Middle frontal gyrus (tissue), 1 donor: Measurements from ENCODE around the gene INHBB.

Experiments used
- DNase-seq: peaks from one replicate; pipeline ENCODE4 v3.0.0-alpha.2; 2015; ENCODE audit warnings: low spot score; ENCODE audit errors: extremely low spot score

The INHBB gene

DNA sequence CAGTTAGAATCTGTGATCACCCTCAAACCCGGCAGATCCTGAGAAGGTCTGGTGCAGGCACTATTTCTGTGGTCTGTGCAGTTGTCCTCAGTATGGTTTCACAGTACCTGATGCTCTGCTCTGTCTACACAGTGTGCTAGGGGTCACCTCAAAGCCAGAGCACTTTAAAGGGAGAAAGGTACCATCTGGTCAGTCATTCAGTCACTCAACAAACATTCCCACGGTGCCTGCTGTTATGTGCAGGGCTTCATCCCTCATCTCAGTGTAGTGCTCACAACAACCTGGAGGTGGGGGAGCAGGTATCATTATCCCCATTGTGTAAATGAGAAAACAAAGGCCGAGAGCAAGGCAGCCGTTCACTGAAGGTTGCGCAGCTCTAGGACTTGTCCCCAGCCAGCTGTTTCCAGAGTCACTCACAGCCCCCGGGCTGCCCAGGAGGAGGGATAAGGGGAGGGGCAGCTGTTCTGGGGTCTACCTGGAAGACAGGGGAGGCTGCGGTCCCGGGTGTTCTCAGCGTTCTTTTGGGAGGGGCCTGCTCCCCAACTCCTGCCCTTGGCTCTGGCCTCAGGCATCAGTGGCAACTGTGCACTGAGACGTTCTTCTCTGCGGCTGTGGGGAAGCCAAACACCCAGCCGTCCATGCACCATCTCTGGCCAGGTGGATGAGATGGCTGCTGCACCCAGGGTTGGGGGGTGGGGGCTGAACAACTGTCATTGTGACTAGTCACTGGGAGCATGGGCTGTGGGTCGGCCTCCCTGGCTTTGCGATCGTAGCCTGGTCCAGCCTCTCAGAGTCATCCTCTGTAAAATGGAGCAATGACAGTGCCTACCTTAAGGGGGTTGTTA, 9.2 kb downstream of the INHBB start:
- DNase-seq: no peak

DNA sequence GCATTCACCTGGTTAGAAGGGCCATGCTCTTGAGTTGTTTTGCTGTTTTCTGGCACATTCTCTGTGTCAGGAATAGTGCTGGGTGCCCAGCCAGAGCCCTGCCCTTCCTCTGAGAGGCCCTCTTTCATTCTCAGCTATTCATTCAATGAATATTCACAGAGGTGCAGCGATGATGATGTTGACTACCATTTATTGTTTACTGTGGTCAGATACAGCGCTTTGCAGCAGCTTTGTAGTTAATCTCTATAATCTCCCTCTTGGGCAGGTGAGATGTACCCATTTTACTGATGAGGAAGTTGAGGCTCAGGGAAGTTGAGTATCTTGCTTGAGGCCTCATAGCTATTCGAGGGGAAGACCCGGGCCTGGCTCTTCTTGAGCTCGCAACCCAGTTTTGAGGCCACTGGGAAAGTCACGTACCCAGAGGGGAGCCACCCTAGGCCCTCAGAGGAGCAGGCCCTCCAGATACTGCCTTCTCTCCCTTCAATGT, 9.9 kb downstream of the INHBB start:
- DNase-seq: no peak

DNA sequence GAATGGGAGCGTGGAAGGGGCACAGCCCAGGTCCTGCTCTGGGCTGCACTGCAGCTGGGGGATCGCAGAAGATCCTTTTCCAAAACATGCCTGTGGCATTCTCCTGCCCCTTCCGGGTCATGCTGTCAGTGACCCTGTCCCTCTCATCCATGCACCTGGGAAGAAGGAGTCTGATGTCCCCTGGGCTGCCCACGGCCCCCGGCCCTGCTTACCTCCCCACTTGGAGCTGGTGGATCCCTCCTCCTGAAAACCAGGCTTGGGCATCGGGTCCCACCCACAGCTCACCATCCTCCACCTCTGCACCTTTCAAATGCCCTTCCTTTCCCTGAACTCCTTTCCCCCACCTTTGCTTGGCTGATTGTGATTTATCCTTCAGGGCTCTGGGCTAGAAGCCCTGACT, 11.8 kb downstream of the INHBB start:
- DNase-seq: no peak

DNA sequence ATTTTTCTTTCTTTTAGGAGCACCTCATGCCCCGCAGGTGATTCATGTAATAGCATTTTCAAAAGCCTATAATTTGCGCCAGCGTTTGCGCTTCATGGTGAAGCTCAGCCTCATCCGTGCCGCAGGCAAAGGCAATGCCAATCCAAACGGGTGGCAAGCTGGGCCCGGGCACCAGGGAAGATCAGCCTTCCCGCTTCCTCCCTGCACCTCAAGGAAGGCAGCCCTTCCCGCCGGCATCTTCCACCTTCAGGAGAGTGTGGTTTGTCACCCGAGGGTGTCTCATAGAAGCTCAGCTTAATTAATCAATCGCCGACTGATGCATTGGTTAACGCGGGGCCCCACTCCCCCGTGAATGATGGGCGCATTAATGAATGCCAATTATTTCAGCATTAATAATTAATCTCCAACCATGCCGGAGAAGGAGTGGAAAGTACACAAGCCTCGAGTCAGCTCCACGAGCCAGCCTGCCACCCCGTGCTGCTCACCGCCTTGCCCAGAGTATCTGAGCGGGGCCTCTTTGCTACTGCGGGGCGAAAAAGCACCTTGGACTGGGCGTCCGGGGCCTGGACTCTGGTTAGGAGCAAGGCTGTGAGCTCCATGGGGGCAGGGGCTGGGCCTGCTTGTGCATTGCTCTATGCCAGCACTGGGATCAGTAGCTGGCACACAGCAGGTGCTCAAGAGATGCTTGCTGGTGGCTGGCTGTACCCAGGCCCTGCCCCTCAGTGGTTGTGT, 13.0 kb downstream of the INHBB start:
- DNase-seq: no peak

DNA sequence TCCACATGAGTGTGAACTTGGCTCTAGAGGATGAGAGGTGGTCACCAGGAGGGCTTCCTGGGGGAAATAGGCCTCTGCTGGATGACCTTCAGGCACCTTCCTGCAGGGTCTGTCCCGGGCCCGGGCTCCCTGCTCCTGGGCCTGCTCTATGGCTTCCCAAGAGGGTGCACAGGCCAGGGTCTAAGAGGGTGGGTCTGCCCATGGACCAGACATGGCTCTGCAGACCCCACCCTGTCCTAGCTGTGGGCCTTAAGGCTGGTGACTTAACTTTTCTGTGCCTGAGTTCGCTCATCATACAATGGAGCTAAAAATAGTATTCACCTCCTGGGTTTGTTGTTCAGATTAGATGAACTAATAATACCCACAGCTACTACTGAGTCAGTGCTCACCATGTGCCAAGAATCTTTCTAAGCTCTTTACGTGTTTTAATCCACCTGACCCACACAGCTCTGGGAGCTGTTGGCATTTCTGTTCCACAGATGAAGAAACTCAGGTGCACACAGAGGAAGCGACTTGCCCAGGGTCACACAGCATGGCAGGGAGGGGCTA, 14.4 kb downstream of the INHBB start:
- no peak for DNase-seq

DNA sequence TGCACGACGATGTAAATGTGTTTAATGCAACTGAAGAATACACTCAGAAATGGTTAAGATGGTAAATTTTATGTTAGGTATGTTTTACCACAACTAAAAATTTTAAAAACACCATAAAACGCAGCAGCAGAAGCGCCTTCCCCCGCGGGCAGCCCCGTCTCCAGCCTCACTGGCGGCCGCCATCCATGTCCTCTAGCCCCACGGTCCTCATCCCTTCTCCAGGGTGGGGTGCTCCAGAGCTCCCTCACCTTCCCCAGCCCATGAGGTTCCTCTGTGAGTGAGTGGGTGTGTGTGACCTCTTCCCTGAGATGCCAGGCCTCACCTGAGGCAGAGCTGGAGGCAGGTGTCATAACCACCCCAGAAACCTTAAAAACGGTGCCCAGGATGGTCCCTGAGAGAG, 17.0 kb downstream of the INHBB start:
- no peak for DNase-seq

DNA sequence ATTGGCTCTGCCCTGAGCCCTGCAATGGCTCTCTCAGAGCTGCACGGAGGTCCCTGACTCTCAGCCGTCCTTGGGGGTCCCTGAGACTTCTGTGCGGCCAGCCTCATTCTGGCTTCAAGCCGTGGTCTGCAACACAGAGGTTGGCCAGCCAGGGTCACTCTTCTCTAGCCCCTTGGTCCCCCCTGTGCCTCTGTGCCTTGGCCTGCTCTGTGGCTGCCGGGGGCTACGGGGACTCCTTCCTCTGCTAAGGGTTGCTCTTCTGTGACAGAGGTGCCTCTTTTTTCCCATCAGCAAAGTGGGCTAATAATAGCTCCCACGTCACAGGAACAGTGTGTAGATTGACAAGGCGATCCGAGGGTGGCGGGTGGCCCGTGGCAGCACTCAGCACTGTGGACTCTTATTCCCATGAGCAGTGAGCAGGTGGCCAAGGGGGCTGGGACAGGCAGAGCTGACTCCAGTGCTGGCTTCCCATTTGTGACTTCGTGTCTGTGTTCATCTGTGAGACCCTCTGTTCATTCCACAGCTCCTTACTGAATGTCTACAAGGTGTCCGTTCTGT, 19.4 kb downstream of the INHBB start:
- no peak for DNase-seq

DNA sequence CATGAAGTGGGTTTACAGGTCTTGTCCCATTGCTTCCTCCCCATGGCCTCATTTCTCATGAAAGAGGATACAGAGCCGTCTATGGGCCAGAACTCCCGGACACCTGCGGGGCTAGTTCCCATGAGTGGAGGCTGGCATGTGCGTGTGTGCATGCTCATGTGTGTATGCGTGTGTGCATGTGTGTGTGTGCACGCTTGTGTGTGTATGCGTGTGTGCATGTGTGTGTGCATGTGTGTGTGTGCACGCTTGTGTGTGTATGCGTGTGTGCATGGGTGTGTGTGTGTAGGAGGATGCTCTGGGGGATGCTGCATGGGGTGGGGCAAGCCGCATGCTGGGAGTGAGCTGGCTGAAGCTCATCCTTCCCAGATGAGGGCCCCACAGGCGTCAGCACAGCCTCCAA, 20.8 kb downstream of the INHBB start:
- DNase-seq: no peak

DNA sequence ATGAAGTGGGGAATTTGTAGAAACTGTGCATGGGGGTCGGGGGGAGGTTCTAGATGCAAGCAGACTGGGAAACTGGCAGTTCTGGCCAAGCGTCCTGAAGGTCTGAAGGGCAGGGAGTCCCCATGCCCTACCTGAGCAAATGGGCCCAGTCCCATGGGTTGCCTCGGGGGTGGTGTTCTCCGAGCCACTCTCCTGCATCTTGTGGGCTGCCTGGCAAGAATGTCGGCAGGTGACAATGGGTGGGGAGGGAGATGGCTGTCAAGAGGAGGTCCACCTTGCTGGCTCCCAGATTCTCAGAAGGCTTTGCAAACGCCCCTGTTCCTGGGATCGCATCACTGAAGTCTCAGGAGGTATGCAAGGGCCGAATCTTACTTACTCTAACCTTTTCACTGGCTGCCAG, 21.3 kb downstream of the INHBB start:
- no peak for DNase-seq

DNA sequence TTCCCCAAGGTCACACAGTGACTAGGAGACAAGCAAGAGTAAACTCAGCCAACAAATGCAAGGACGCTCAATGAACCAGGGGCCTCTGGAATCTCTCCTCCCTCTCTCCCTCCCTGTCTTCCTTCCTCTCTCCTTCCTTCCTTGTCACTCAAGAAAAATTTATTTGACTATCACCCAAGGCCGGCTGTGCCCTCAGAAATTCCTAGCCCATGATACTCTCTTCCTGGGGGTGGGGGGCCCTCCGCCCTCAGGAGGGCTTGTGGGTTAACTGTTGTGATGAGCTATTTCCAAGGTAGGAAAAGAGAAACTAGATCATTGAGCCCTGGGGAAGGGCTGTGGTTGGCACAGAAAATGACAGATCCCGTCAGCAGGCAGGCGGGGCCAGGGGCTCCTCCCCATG, 21.7 kb downstream of the INHBB start:
- no peak for DNase-seq

DNA sequence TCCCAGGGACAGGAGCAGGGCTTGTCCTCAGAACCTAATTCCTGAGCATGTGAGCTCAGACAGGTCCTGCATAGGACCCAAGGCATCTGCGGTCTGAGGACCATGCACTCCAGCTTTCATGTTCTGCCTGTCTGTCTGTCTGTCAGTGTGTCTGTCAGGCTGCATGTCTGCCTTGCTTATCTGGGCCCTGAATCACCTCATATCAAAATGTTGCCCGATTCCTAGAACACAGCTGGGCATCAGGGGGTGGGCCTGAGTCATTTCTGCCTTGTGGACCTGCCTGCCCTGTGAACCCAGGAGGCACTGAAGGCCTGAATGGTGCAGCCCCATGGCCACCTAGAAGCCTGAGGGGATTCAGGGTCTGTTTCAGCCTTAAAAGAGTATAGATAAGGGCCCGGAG, 22.1 kb downstream of the INHBB start:
- no peak for DNase-seq

DNA sequence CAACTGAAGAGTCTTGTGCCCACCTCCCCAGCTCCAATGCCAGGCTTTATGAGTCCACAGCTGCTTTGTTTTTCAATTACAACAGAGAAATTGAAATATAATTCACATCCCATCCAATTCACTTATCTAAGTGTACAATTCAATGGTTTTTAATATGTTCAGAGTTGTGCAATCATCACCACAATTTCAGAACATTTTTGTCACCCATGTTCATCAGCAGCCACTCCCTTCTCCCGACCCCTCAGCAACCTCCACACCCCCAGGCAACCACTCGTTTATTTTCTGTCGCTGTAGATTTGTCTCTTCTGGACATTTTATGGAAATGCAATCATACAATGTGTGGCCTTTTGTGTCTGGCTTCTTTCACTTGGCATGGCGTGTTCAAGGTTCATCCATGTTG, 23.3 kb downstream of the INHBB start:
- no peak for DNase-seq

DNA sequence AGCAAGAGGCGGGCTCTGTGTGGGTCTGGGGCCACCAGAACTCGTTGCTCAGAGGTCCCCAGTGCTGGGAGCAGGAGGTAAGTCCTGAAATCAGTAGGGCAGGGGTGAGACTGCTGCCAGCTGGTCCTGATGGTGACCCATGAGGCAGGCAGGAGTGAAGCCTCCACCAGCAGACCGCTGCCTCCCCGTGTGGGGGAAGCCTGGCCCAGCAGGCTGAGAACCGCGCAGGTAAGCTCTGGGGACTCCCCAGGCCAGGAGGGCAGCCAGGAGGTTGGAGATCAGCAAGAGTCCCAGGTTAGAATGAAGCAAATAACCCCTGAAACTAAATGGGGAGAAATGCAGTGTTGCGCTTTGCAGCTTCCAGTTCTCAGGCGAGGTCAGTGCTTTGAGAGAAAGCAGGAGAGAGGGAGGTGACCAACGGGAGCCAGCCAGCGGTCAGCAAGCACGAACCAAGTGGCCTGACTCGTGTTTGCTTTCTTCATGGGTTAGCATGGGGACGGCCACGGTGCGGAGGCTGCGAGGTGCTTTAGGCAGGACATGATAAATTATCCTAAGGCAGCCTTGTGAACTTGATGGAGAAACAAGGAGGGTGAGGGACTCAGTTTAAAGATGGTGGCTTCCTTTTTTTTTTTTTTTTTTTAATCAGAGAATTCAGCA, 26.2 kb downstream of the INHBB start:
- no peak for DNase-seq

DNA sequence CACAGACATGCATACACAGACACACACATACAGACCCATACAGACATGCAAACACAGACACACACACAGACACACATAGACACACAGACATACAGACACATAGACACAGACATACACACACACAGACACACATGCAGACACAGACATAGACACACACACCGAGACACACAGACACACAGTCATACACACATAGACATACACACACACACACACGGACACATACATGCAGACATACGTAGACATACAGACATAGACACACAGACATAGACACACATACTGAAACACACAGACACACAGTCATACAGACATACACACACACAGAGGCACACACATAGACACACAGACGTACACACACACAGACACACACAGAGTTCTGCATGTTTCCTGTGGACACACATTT, 26.9 kb downstream of the INHBB start:
- DNase-seq: no peak

DNA sequence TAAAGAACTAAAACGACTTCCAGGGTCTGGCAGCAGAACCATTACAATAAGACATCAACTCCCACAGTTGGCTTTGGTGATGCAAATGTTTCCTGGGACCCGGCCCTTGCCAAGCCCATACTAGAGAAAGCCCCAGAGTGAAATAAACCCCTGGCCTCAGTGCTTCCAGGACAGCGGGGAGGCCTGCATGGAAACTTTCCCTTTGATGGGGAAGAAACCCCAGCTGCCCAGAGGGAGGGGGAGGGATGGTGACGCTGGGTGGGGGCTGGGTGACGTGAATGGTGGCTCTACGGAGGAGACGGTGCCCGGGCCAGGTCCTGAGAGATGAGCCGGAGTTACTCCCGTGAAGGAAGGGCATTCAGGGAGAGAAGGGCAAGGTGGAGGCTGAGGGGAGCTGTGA, 27.5 kb downstream of the INHBB start:
- no peak for DNase-seq

DNA sequence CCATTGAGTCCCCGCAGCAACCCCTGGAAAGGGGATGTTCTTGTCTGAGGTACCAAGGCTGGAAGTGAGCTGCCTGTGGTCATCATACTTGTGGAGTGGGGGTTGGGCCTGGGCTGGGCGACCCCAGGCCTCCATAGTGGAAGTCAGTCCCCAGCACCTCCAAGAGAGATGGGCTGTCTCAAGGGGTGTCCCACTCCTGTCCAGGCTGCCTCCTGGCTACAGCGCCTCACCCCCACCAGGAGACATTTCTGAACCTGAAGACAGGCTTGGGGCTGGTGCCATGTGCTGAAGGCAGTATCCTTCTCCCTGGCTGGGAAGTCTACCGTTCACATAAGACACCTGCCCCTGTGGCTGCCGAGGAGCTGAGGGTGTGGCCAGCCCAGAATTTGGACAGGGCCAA, 28.9 kb downstream of the INHBB start:
- no peak for DNase-seq

DNA sequence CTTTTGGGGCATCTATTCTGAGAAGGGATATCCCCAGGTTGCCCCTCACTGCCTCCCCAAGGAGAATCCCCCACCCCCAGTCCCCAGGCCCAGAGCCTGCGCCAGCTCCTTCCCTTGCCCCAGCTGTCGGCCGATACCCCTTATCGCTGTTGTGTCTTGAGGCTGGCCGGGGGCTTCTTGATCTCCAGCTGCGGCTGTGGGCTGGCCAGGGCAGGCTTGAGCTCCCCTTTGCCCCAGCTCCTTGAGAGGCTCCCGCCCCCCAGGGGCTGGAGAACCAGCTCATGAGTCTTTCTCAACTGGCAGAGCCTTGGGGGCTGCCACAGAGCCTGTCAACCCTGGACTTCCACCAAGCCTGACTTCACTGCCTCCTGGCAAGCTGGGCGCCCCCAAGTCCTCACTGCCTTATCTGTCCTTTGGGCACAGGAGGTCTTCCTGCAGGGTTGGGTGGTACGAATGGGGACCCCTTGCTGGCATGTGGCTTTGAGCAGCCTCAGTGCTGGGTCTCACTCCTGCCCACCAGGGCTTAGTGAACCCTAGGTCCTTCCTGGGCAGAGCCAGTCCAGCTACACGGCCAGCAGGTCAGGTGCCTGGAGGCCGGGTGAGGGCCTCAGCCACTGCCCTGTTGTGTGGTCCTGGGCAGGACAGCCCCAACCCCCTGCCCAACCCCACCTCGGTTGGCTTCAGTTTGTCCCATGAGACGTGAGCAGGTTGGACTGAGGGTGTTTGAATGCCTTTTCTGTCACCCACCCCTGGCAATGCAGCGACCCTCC, 29.5 kb downstream of the INHBB start:
- DNase-seq: no peak

DNA sequence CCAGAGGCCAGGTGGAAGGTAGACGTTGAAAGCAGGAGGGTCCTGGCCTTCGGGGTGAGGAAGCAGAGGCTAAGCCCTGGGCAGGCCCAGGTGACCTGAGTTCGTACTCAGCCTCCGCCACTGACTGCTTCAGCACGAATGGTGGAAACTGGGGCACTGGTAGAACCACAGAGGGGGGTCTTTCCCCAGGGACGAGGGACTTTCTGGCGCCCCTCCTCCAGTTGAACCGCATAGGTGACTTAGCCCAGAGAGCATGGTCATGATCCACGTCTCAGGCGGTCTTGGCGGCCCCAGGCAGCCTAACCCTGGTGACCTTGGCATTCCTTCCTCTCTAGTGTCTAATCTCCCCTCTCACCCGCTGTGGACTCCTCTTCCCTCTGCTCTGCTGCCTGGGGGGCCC, 30.2 kb downstream of the INHBB start:
- DNase-seq: no peak

DNA sequence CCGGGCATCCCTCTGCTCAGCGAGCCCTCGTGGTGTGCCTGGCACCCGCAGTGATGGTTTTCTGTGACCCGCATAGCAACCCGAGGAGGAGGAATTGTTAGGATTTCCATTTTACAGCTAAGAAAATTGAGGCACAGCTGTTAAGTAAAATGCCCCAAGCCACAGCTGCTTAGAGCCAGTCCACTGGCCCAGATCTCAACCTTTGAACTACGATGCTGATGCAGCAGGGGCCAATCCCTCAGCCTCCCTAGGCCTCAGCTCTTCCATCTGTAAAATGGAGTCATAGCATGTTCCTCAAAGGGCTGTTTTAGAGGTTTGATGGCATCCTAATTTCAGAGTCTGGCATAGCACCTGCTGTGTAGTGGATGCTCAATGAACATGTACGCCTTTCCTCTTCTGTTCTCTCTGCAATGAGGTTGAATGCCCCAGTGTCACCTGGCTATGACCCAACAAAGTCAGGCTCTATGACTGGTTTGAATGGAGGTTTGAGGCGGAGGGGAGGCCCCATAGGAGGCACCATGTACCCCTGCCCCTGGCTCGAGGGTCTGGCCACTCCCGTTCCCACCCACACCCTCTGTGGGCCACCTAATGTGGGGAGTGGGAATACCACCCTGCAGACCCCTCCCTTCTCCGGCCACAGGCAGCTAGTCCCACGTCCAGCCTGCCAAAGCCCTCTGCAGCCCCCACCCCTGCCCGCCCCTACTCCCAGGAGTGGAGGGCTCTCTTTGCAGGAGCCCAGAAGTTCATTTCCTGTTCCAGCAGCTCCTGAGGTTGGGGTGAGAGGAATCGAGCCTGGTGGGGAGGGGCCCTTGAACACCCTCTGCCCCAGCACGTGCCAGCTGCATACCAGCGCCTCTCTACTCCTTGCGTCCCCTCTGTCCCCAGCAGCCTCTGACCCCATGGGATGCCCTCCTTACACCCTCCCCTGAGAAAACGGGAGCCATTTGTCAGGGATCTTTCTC, 31.0 kb downstream of the INHBB start:
- DNase-seq: no peak

DNA sequence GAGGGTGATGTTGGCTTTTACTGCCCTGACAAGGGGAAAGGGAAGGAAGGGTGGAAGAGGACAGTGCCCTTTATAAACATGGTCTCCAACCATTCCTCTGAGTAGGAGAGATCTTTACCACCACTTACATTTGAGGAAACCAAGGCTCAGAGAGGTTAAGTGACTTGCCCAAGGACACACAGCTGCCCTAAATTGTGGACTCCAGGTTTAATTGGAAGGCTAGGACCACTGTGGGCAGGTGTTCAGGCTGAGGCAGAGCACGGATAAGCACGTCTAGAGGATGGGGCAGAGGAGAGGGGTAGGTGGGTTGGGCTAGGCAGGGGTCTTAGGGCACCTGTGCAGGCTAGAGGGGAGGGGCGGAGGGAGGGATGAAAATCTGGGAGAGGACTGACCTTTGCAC, 32.7 kb downstream of the INHBB start:
- DNase-seq: no peak
